Lung (tissue), 12 donors: ENCODE data around the gene TSC22D1. TPM values are rescaled to one million over a fixed set of nuclear protein-coding genes. Genes with fewer than 3 reads are reported as not detected.

Experiments
- ATAC-seq: fragments of 200-7000 bp; cut with Tn5 transposase; one replicate; pipeline ENCODE4 v1.9.1; 2020; ENCODE audit warnings: moderate number of reproducible peaks; ENCODE audit not compliant: insufficient read depth, low FRiP score
- DNase-seq, 3 donors: peaks; one replicate each; pipeline ENCODE4 v3.0.0-alpha.2; 2013 to 2017
- H3K27ac ChIP-seq, 2 donors: one replicate each; pipeline ENCODE4 v1.5.1; 2013; ENCODE audit warnings: mild to moderate bottlenecking in 2 of 2, moderate library complexity in 2 of 2, control low read depth in 1 of 2, inconsistent platforms in 1 of 2, low read depth in 1 of 2, low read length in 1 of 2
- H3K27me3 ChIP-seq, 3 donors: one replicate each; pipeline ENCODE4 v1.5.1; 2013; ENCODE audit warnings: low read length in 2 of 3; ENCODE audit not compliant: control insufficient read depth in 3 of 3, insufficient read depth in 3 of 3
- H3K36me3 ChIP-seq, 4 donors: one replicate each; pipeline ENCODE4 v1.5.1; 2013; ENCODE audit warnings: low read length in 4 of 4, mild to moderate bottlenecking in 1 of 4, moderate library complexity in 1 of 4; ENCODE audit not compliant: control insufficient read depth in 4 of 4, insufficient read depth in 4 of 4
- H3K4me1 ChIP-seq, 5 donors: one replicate each; pipeline ENCODE4 v1.5.1; 2013; ENCODE audit warnings: low read length in 5 of 5, mild to moderate bottlenecking in 2 of 5, moderate library complexity in 1 of 5; ENCODE audit not compliant: control insufficient read depth in 5 of 5, insufficient read depth in 5 of 5
- H3K4me3 ChIP-seq: one replicate; pipeline ENCODE4 v1.5.1; 2013; ENCODE audit warnings: mild to moderate bottlenecking, control low read depth, moderate library complexity
- H3K9ac ChIP-seq, 2 donors: one replicate each; pipeline ENCODE4 v1.5.1; 2013; ENCODE audit warnings: low read length in 2 of 2, control low read depth in 1 of 2; ENCODE audit not compliant: insufficient read depth in 1 of 2
- H3K9me3 ChIP-seq, 4 donors: one replicate each; pipeline ENCODE4 v1.5.1; 2013; ENCODE audit warnings: low read length in 3 of 4, mild to moderate bottlenecking in 1 of 4, moderate library complexity in 1 of 4; ENCODE audit not compliant: control insufficient read depth in 4 of 4, insufficient read depth in 3 of 4
- CTCF ChIP-seq: IDR thresholded peaks from 2 replicates; pipeline ENCODE4 v1.5.1; 2012; ENCODE audit warnings: mild to moderate bottlenecking; ENCODE audit errors: control extremely low read depth, extremely low read depth
- WGBS, 2 donors: extraction: QIAGEN DNeasy Blood & Tissue Kit; methylation state at CpG; one replicate each; pipeline ENCODE4 v1.1.7; 2013; 5-methylcytosine and 5-hydroxymethylcytosine counted together
- polyA plus RNA-seq, 2 donors: library from polyadenylated mRNA; stranded (reverse); fragments of 200-250 nt; gene quantifications; one replicate each; pipeline ENCODE4 v1.2.1, GENCODE V29; 2013
- total RNA-seq, 2 donors: library from RNA; depleted of rRNA in 1 of 2; stranded (reverse); fragments of >200 nt in 1 of 2; gene quantifications; one replicate each; pipeline ENCODE4 v1.2.1, GENCODE V29; 2014 to 2021
- donor health status: control.
- donor health status: control.
- donor health status: Bipolar disorder and iron deficiency.
- donor health status: healthy.
- donor health status: DM: yes; HTN: yes; CAD: no.

The TSC22D1 gene
- total and polyA plus RNA-seq, 4 donors: 77.0 to 179 (median 123) TPM

DNA sequence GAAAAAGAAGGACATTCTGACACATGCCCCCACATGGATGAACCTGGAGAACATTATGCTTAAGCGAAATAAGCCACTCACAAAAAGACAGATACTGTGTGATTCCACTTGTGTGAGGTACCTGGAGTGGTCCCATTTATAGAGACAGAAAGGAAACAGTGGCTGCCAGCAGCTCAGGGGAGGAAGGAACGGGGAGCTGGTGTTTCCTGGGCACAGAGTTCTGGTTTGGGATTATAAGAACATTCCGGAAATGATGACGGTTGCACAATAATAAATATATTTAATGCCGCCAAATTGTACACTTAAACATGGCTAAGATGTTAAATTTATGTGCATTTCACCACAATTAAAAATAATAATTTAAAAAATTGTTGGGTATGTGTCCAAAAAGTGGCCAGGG, 169.5 kb downstream of the TSC22D1 start:
- no peak overlapping the region for H3K4me3 ChIP-seq
- H3K27ac ChIP-seq: no peak overlapping the region
- no peak for ATAC-seq
- no peaks in the 10 kb centered on the region for H3K27me3 ChIP-seq
- no peak for DNase-seq
- no peaks in the 10 kb centered on the region for H3K36me3 ChIP-seq
- H3K9ac ChIP-seq: no peak overlapping the region
- WGBS, 2 donors: 23 to 51% methylated on average over 5 of the region's 5 CpGs
- H3K4me1 ChIP-seq: peaks cover 0 to 21% (median 4%) of the 10 kb centered on the region in 5 donors
- no peak for TF ChIP-seq CTCF
- H3K9me3 ChIP-seq: no peaks in the 10 kb centered on the region

GRCh38 chr13:44404261-44405132, 171.6 kb downstream of the TSC22D1 start:
- DNase-seq (no peak), ATAC-seq (no peak)
- Histone ChIP-seq H3K27ac (no peak overlapping the region), H3K9me3 (no peaks in the 10 kb centered on the region), H3K4me3 (no peak overlapping the region), H3K9ac (peak overlapping the region in 1 of 2 donors; percentile 16), H3K36me3 (no peaks in the 10 kb centered on the region), H3K27me3 (no peaks in the 10 kb centered on the region), H3K4me1 (peaks cover 0 to 21% (median 4%) of the 10 kb centered on the region in 5 donors)
- no peak for TF ChIP-seq CTCF
- 84 to 85% methylated on average over 15 of the region's 15 CpGs for WGBS, 2 donors

- WGBS, 2 donors: 75 to 89% methylated on average over 11 of the region's 11 CpGs
- no peak for ATAC-seq
- Histone ChIP-seq H3K36me3 (no peaks in the 10 kb centered on the region), H3K4me3 (no peak overlapping the region), H3K4me1 (peaks cover 0 to 21% (median 4%) of the 10 kb centered on the region in 5 donors), H3K9me3 (no peaks in the 10 kb centered on the region), H3K27ac (no peak overlapping the region), H3K9ac (no peak overlapping the region), H3K27me3 (no peaks in the 10 kb centered on the region)
- TF ChIP-seq CTCF: no peak
- peak; percentile 48 to 59 (median 57) for DNase-seq
Measured at GRCh38 chr13:44403461-44404056, 172.6 kb downstream of the TSC22D1 start.
